GM18498 (cell line): Measurements from ENCODE around the gene AQP6.
A peak's percentile ranks its signal among the peaks of the same experiment; 100 is the strongest.

ENCODE experiments used
- ATAC-seq: cut with Tn5 transposase; IDR thresholded peaks from one replicate; pipeline ENCODE4 v1.9.1; 2021; ENCODE audit warnings: mild to moderate bottlenecking, moderate library complexity; ENCODE audit not compliant: unreplicated experiment

The AQP6 gene

DNA sequence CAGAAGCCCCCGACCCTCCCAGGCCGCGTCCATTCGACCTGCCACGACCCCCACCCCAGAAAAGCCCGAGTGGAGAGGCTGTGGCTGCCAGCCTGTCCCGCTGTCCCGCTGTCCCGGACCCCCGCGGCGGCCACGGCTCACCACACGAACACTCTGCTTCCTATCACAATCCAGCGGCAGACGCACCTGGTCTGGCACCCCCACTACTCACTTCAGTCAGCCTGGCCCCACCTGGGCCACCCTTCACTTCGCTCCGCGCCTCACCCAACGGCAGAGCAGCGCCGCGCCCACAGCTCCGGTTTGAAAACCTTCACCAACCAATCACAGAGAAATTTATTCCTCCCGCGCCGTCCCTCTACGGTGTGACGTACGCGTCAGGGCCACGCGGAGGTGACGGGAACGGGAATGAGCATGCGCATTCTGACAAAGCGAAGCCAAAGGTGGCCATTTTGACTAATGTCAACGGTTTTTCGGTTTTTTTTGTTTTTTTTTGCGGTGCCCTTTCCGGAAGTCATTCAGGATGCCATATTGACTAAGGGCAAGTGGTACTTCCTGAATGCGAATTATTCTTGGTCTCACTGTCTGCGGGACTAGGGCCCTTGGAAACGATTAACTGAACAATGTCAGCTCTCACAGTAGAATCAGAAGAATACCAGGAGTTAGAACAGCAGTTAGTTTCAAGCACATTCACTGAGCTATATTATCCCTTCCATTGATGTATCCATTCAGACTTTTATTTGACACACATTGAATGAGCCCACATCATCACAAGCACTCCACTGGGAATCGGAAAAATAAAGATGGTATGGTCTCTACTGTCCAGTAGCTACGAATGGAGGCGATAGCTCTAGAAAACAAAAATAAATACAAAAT, 52.7 kb downstream of the AQP6 start, which contains the start of gene RACGAP1:
RACGAP1 (minus strand) TSS at position 308 of the 873 bp plus-strand sequence. CDS start 8,779 bp downstream, outside the sequence.
- peak; percentile 98 for ATAC-seq

- ATAC-seq = no peak
These were observed 53.9 kb downstream of the AQP6 start for GRCh38 chr12:50026691-50027090.
